ENCODE measurements around the gene DOK7. TPM values are rescaled to one million over a fixed set of nuclear protein-coding genes. Genes with fewer than 3 reads are reported as not detected.

The DOK7 gene
- total RNA-seq, 1 donor from 2014 or later, result 5.1 TPM

DNA sequence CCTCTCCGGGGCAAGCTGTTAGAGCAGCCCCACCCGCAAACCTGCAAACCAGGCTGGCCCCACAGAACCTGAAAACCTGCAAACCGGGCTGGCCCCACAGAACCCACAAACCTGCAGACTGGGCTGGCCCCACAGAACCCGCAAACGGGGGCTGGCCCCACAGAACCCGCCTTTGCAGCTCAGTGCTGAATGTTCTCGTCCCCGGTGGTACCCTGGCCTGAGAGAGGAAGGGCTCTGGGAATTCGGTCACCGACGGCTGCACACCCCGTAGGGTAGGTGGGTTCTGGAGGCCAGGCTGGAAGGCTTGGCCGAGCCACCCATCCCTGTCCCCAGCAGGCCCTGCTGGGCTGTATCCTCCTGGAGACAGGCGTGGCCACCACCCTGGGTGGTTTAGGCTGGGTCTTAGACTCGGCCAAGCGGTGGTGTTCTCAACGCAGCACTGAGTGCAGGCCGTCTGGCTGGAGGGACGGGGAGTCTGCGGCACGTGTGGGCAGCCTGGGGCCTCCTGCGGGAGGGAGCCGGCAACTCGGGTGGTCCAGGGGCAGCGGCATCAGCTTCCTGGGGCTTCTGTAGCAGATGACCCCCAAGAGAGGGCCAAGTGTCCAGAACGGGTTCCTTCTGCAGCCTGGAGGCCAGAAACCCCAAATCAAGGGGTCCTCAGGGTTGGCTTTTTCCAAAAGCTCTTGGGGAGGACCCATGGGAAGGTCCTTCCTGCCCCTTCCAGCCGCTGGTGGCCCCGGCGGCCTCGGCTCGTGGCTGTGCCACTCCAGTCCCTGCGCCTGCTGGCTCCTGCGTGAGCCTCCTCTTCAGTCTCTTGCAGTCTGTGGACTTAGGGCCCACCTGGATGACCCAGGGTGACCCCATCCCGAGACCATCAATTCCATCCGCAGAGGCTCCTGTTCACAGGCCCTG, 15.6 kb downstream of the DOK7 start:
- H3K4me1 Mint-ChIP-seq (ENCODE audit: low read depth, unreplicated experiment), result peaks cover 4% of the 10 kb centered on the region
- peak; percentile 18 for DNase-seq
- no peak overlapping the region for H3K27ac Mint-ChIP-seq (ENCODE audit: unreplicated experiment)
- H3K36me3 Mint-ChIP-seq (ENCODE audit: unreplicated experiment), result no peaks in the 10 kb centered on the region
- H3K9me3 Mint-ChIP-seq (ENCODE audit: unreplicated experiment), result peaks cover 2% of the 10 kb centered on the region
- no peak overlapping the region for H3K4me3 Mint-ChIP-seq (ENCODE audit: unreplicated experiment)
- peaks cover 5% of the 10 kb centered on the region for H3K27me3 Mint-ChIP-seq (ENCODE audit: unreplicated experiment)
- TF ChIP-seq, protein P1, sequence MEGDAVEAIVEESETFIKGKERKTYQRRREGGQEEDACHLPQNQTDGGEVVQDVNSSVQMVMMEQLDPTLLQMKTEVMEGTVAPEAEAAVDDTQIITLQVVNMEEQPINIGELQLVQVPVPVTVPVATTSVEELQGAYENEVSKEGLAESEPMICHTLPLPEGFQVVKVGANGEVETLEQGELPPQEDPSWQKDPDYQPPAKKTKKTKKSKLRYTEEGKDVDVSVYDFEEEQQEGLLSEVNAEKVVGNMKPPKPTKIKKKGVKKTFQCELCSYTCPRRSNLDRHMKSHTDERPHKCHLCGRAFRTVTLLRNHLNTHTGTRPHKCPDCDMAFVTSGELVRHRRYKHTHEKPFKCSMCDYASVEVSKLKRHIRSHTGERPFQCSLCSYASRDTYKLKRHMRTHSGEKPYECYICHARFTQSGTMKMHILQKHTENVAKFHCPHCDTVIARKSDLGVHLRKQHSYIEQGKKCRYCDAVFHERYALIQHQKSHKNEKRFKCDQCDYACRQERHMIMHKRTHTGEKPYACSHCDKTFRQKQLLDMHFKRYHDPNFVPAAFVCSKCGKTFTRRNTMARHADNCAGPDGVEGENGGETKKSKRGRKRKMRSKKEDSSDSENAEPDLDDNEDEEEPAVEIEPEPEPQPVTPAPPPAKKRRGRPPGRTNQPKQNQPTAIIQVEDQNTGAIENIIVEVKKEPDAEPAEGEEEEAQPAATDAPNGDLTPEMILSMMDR (IDR thresholded peaks at IDR 0.05; ENCODE audit: partially characterized antibody, unreplicated experiment), result no peak

DNA sequence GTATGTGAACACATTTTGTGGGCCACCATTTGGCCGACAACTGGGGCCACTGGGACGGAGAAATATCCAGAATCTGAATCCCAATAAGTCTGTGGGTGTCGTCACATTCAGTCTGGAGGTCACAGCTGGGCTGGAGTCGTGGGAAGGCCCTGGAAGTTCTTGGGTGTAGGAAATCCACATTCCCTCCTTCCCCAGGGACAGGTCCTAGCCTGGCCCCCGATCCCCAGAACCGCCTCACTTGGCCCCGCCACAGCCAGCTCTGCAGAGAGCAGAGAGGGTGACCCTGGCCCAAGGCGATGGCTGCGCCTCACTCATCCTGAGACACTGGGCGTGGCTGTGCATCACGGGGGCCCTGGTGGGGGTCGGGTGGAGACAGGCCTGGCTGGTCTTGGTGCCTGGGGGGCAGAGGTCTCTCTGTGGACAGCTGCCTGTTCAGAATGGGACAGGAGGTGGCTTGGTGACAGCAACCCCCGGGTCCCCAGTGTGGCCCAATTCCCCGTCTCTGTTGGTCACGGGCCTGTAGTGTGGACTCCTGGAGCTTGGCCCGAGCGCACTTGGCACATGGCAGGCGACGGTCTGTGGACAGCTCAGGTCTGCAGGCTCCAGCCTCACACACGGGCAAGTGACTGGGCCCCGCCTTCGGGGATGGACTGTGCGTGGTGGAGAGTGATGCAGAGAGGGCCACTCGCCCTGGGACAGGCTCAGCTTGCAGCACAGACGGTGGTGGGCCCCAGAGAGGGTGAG, 16.4 kb downstream of the DOK7 start:
- H3K27me3 Mint-ChIP-seq (ENCODE audit: unreplicated experiment), result peaks cover 5% of the 10 kb centered on the region
- H3K9me3 Mint-ChIP-seq (ENCODE audit: unreplicated experiment), result peaks cover 2% of the 10 kb centered on the region
- TF ChIP-seq, protein P1 (IDR thresholded peaks at IDR 0.05; ENCODE audit: partially characterized antibody, unreplicated experiment), result no peak

DNA sequence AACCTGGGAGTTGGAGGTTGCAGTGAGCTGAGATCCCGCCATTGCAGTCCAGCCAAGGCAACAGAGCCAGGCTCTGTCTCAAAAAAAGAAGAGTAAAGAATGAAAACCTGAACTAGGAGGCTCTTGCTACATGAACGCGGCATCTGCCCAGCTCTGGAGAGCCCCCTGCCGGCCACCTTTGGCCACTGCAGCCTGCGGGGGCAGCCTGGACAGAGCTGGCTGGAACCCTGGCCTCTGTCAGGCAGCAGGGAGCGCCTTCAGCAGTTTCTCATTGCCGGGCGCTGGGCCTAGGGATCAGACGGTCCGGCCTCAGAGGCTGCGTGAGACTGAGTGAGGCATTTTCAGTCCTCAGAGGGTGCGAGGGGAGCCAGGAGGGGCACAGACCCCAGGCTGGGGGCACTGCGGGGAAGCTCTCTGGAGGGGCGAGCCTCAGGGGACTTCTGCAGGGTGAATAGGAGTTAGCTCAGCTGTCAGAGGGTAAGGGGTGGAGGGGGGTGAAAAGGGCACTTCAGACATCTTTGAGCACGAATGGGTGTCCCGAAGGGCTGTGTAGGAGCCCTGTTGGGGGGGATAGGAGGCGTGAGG, 17.5 kb downstream of the DOK7 start:
- TF ChIP-seq, protein P1 (IDR thresholded peaks at IDR 0.05; ENCODE audit: partially characterized antibody, unreplicated experiment), result peak; percentile 100
- Mint-ChIP-seq H3K9me3 (ENCODE audit: unreplicated experiment) (peaks cover 2% of the 10 kb centered on the region), H3K36me3 (ENCODE audit: unreplicated experiment) (no peaks in the 10 kb centered on the region), H3K4me3 (ENCODE audit: unreplicated experiment) (no peak overlapping the region), H3K27ac (ENCODE audit: unreplicated experiment) (no peak overlapping the region), H3K4me1 (ENCODE audit: low read depth, unreplicated experiment) (peaks cover 4% of the 10 kb centered on the region), H3K27me3 (ENCODE audit: unreplicated experiment) (peaks cover 3% of the 10 kb centered on the region)
- DNase-seq, result peak; percentile 96

More for the DNA sequence above, 16.4 kb downstream of the DOK7 start:
- H3K4me1 Mint-ChIP-seq (ENCODE audit: low read depth, unreplicated experiment), result peaks cover 4% of the 10 kb centered on the region
- no peaks in the 10 kb centered on the region for H3K36me3 Mint-ChIP-seq (ENCODE audit: unreplicated experiment)
- H3K4me3 Mint-ChIP-seq (ENCODE audit: unreplicated experiment), result no peak overlapping the region
- H3K27ac Mint-ChIP-seq (ENCODE audit: unreplicated experiment), result no peak overlapping the region
- peak; percentile 6 for DNase-seq

DNA sequence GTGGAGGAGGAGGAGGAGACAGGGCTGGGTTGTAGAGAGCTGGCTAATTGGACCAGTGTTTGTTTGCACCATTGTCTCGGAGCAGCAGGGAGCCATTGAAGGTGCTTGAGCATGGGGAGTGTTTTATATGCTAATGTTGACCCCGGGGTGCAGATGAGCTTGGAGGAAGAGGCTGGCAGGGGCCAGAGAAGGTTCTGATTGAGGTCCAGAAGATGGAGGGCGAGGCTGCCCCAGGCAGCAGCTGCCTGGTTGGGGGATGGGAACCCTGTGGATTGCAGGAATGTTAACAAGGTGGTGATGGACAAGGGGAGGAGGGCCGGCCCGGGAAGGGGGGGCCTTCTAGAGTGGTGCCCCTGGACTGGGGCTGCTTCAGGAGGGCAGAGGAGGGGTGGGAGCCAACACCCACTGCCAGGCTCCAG, 18.0 kb downstream of the DOK7 start:
- Mint-ChIP-seq H3K4me1 (ENCODE audit: low read depth, unreplicated experiment) (peaks cover 4% of the 10 kb centered on the region), H3K27me3 (ENCODE audit: unreplicated experiment) (peaks cover 3% of the 10 kb centered on the region), H3K27ac (ENCODE audit: unreplicated experiment) (no peak overlapping the region), H3K9me3 (ENCODE audit: unreplicated experiment) (peaks cover 2% of the 10 kb centered on the region), H3K36me3 (ENCODE audit: unreplicated experiment) (no peaks in the 10 kb centered on the region), H3K4me3 (ENCODE audit: unreplicated experiment) (no peak overlapping the region)
- DNase-seq, result no peak
- TF ChIP-seq, protein P1 (IDR thresholded peaks at IDR 0.05; ENCODE audit: partially characterized antibody, unreplicated experiment), result no peak
